Spleen (tissue), 11 donors: ENCODE results near the gene MEOX2. TPM values are rescaled to one million over a fixed set of nuclear protein-coding genes. Genes with fewer than 3 reads are reported as not detected.

Experiments used
- DNase-seq: peaks from one replicate; pipeline ENCODE4 v3.0.0-alpha.2; 2020
- H3K27ac ChIP-seq, 8 donors: fragments of 200-600 bp; sonication (generic) in 7 of 8; 1 replicate in 4 of 8; 2 replicates in 4 of 8; pipeline versions ENCODE4 v1.5.0 to v1.8.0; 2016 to 2021; ENCODE audit warnings: inconsistent platforms in 4 of 8, mild to moderate bottlenecking in 4 of 8, moderate library complexity in 1 of 8
- H3K27me3 ChIP-seq, 7 donors: fragments of 200-600 bp; sonication (generic) in 6 of 7; replicated peaks in 1 of 7; 1 replicate in 4 of 7; 2 replicates in 3 of 7; pipeline versions ENCODE4 v1.5.0 to v1.8.0; 2016 to 2021; ENCODE audit warnings: inconsistent platforms in 3 of 7, mild to moderate bottlenecking in 1 of 7
- H3K36me3 ChIP-seq, 6 donors: fragments of 200-600 bp; sonication (generic) in 5 of 6; 1 replicate in 4 of 6; 2 replicates in 2 of 6; pipeline versions ENCODE4 v1.5.0 to v1.8.0; 2016 to 2021; ENCODE audit warnings: inconsistent platforms in 2 of 6
- H3K4me1 ChIP-seq, 6 donors: fragments of 200-600 bp; sonication (generic) in 5 of 6; 1 replicate in 3 of 6; 2 replicates in 3 of 6; pipeline versions ENCODE4 v1.5.0 to v1.8.0; 2016 to 2021; ENCODE audit warnings: inconsistent platforms in 3 of 6
- H3K4me3 ChIP-seq, 8 donors: fragments of 200-600 bp; sonication (generic) in 7 of 8; 1 replicate in 4 of 8; 2 replicates in 4 of 8; pipeline versions ENCODE4 v1.5.0 to v1.8.0; 2016 to 2021; ENCODE audit warnings: inconsistent platforms in 4 of 8, mild to moderate bottlenecking in 4 of 8, moderate library complexity in 2 of 8
- H3K9me3 ChIP-seq, 8 donors: fragments of 200-600 bp; sonication (generic) in 7 of 8; 1 replicate in 4 of 8; 2 replicates in 4 of 8; pipeline versions ENCODE4 v1.5.0 to v1.8.0; 2016 to 2021; ENCODE audit warnings: inconsistent platforms in 4 of 8
- CTCF ChIP-seq, 11 experiments: fragments of 200-600 bp in 7 of 11; fragments of 450-650 bp in 4 of 11; sonication (generic) in 4 of 11; IDR thresholded peaks in 8 of 11; conservative IDR thresholded peaks in 3 of 11; 1 replicate in 7 of 11; 2 replicates in 4 of 11; pipeline versions ENCODE4 v1.4.0 to v1.8.0; 2016 to 2021; ENCODE audit warnings: antibody characterized with exemption in 11 of 11, inconsistent platforms in 4 of 11, mild to moderate bottlenecking in 1 of 11
- POLR2A ChIP-seq, 3 donors: fragments of 450-650 bp; IDR thresholded peaks; one replicate each; pipeline ENCODE4 v1.5.1; 2017; ENCODE audit warnings: antibody characterized with exemption in 3 of 3, mild to moderate bottlenecking in 1 of 3
- POLR2AphosphoS5 ChIP-seq, 3 donors: sonication (generic); formaldehyde crosslinking; IDR thresholded peaks; one replicate each; pipeline ENCODE4 v1.5.1; 2017; ENCODE audit warnings: antibody characterized with exemption in 3 of 3
- WGBS, 5 donors: extraction: QIAGEN DNeasy Blood & Tissue Kit in 3 of 5; methylation state at CpG; one replicate each; pipeline versions ENCODE4 v1.1.5 to v1.1.7; 2013 to 2018; 5-methylcytosine and 5-hydroxymethylcytosine counted together
- intact Hi-C: fragments of 100-400 bp; cut with DNase I; formaldehyde crosslinking; loops from one replicate; pipeline ENCODE4 v1.15.0; 2023; ENCODE audit warnings: low total_unique reads
- polyA plus RNA-seq, 3 donors: library from polyadenylated mRNA; stranded (reverse); fragments of 200-250 nt; gene quantifications; one replicate each; pipeline ENCODE4 v1.2.1, GENCODE V29; 2013
- total RNA-seq, 7 donors: library from RNA; depleted of rRNA in 3 of 7; stranded (reverse); fragments of >200 nt in 3 of 7; fragmentation: NEBNext Ultra II Directional in 4 of 7; extraction: Animal tissue kit (Norgen Biotek cat#: 25700) in 4 of 7; gene quantifications; one replicate each; pipeline versions ENCODE4 v1.1.0 to v1.2.1, GENCODE V29; 2016 to 2021
- donor health status: healthy with polysubstance abuse.
- donor health status: DM: no; HTN: no; CAD: no; lungs with moderate emphysema.
- donor health status: DM: no; HTN: no; CAD: no.
- donor health status: Bipolar disorder and iron deficiency.
- donor health status: healthy.
- donor health status: DM: no; HTN: no; CAD: no.
- donor health status: DM: yes; HTN: yes; CAD: no.

The MEOX2 gene
- total and polyA plus RNA-seq, 10 donors = 0.24 to 1.2 (median 0.64) TPM; not detected in 1

DNA sequence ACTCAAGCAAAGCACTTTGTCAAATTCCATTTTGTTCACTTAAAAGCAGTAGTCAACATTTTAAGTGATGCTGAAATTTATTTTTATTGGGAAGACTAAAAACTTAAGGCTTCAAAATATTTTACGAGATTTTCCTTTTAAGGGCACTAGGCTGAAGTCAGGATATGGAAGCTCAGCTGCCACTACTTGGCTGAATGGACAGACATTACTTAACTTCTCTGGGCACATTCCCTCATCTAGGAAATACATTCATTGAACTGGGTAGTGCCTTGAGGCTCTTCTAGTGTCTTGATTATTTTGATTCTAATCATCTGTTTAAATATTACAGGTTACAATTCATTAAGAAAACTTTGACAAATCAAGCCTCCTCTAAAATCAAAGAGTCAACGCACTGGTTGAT is 11.1 kb downstream of the MEOX2 start:
- Histone ChIP-seq H3K4me1 (no peaks in the 10 kb centered on the region), H3K4me3 (no peak overlapping the region), H3K36me3 (no peaks in the 10 kb centered on the region), H3K9me3 (peaks cover 0 to 6% (median 0%) of the 10 kb centered on the region in 8 donors), H3K27ac (no peak overlapping the region), H3K27me3 (no peaks in the 10 kb centered on the region)
- intact Hi-C loops = no loop called here
- 87 to 94% (median 92%) methylated on average over 2 of the region's 2 CpGs for WGBS, 5 donors
- TF ChIP-seq POLR2AphosphoS5 (IDR thresholded peaks at IDR 0.05) (no peak), CTCF (IDR thresholded peaks at IDR 0.05 in 8 of 11, conservative IDR thresholded peaks at IDR 0.05 in 3 of 11) (no peak), POLR2A (IDR thresholded peaks at IDR 0.05) (no peak)
- DNase-seq = no peak

- H3K9me3 ChIP-seq = peaks cover 0 to 6% (median 0%) of the 10 kb centered on the region in 8 donors
- H3K36me3 ChIP-seq = no peaks in the 10 kb centered on the region
- intact Hi-C loops = no loop called here
- no peak overlapping the region for H3K27ac ChIP-seq
- no peak overlapping the region for H3K4me3 ChIP-seq
- DNase-seq = no peak
- no peak for TF ChIP-seq POLR2AphosphoS5 (IDR thresholded peaks at IDR 0.05)
- TF ChIP-seq POLR2A (IDR thresholded peaks at IDR 0.05) = no peak
- no peak for TF ChIP-seq CTCF (IDR thresholded peaks at IDR 0.05 in 8 of 11, conservative IDR thresholded peaks at IDR 0.05 in 3 of 11)
- no peaks in the 10 kb centered on the region for H3K4me1 ChIP-seq
- H3K27me3 ChIP-seq = no peaks in the 10 kb centered on the region
These were observed 11.9 kb downstream of the MEOX2 start for GRCh38 chr7:15674586-15674985.

GRCh38 chr7:15669443-15670090 is 16.9 kb downstream of the MEOX2 start:
- Histone ChIP-seq H3K4me3 (no peak overlapping the region), H3K9me3 (peaks cover 0 to 4% (median 0%) of the 10 kb centered on the region in 8 donors), H3K36me3 (no peaks in the 10 kb centered on the region), H3K4me1 (no peaks in the 10 kb centered on the region), H3K27ac (no peak overlapping the region), H3K27me3 (no peaks in the 10 kb centered on the region)
- TF ChIP-seq CTCF (IDR thresholded peaks at IDR 0.05 in 8 of 11, conservative IDR thresholded peaks at IDR 0.05 in 3 of 11) = no peak
- TF ChIP-seq POLR2A (IDR thresholded peaks at IDR 0.05) = no peak
- TF ChIP-seq POLR2AphosphoS5 (IDR thresholded peaks at IDR 0.05) = no peak
- WGBS, 5 donors = 77 to 86% (median 84%) methylated on average over 10 of the region's 10 CpGs
- no peak for DNase-seq
- intact Hi-C loops = no loop called here

DNA sequence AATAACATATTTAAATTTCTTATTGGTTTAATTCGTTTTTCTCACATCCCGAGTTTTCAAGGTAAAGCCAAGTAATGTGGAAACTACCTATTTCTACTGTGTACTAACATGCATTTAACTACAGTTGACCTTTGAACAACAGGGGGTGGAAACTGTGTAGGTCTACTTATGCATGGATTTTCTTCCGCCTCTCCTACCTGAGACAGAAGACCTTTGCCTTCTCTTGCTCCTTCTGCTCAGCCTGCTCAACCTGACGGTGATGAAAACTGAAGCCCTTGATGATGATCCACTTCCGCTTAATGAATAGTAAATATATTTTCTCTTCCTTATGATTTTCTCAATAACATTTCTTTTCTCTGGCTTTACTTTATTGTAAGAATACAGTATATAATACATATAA is 18.5 kb downstream of the MEOX2 start:
- Histone ChIP-seq H3K4me1 (no peaks in the 10 kb centered on the region), H3K4me3 (no peak overlapping the region), H3K27me3 (no peaks in the 10 kb centered on the region), H3K9me3 (peaks cover 0 to 4% (median 0%) of the 10 kb centered on the region in 8 donors), H3K36me3 (no peaks in the 10 kb centered on the region), H3K27ac (no peak overlapping the region)
- intact Hi-C loops = no loop called here
- TF ChIP-seq POLR2A (IDR thresholded peaks at IDR 0.05) = no peak
- TF ChIP-seq POLR2AphosphoS5 (IDR thresholded peaks at IDR 0.05) = no peak
- no peak for DNase-seq
- WGBS, 5 donors = 88 to 96% (median 89%) methylated on average over 5 of the region's 5 CpGs
